Measurements from ENCODE around the gene PAOX. TPM values are rescaled to one million over a fixed set of nuclear protein-coding genes. Genes with fewer than 3 reads are reported as not detected.
A peak's percentile ranks its signal among the peaks of the same experiment; 100 is the strongest.
"Not testable (repeated sequence)": the region's sequence is repeated elsewhere in the genome, so short reads cannot be mapped to it uniquely, and the experiment has no call there.

Gene PAOX
- total RNA-seq, 1 donor: 7.8 TPM

GRCh38 chr10:133373174-133374090, 5.6 kb upstream of the PAOX start, which contains the start of gene ECHS1:
Gene ECHS1, minus strand, starts transcription at chr10:133373354. Its CDS starts 21 bp downstream, at chr10:133373333.
- TF ChIP-seq CTCF (IDR thresholded peaks at IDR 0.05; ENCODE audit: insufficient read depth, low read depth, low read length): no peak
- peak; percentile 91 for DNase-seq (ENCODE audit: low read depth)

GRCh38 chr10:133375357-133376115, 3.5 kb upstream of the PAOX start:
- no peak for TF ChIP-seq CTCF (IDR thresholded peaks at IDR 0.05; ENCODE audit: insufficient read depth, low read depth, low read length)
- no peak for DNase-seq (ENCODE audit: low read depth)
- H3K4me3 ChIP-seq (ENCODE audit: low read depth, low read length): no peak overlapping the region

More at GRCh38 chr10:133373174-133374090, 5.6 kb upstream of the PAOX start, which contains the start of gene ECHS1:
- peak within 1 kb of the TSS; percentile 83 for H3K4me3 ChIP-seq (ENCODE audit: low read depth, low read length)

- H3K4me3 ChIP-seq (ENCODE audit: low read depth, low read length); DNase-seq (ENCODE audit: low read depth): not testable (repeated sequence)
These were observed 2.9 kb upstream of the PAOX start for GRCh38 chr10:133376183-133376582.

GRCh38 chr10:133377025-133377817, 1.8 kb upstream of the PAOX start:
- DNase-seq (ENCODE audit: low read depth): no peak
- TF ChIP-seq CTCF (IDR thresholded peaks at IDR 0.05; ENCODE audit: insufficient read depth, low read depth, low read length): no peak
- no peak overlapping the region for H3K4me3 ChIP-seq (ENCODE audit: low read depth, low read length)

- DNase-seq (ENCODE audit: low read depth): no peak
- H3K4me3 ChIP-seq (ENCODE audit: low read depth, low read length): peak overlapping the region; percentile 72
- no peak for TF ChIP-seq CTCF (IDR thresholded peaks at IDR 0.05; ENCODE audit: insufficient read depth, low read depth, low read length)
These were observed 1.2 kb upstream of the PAOX start for GRCh38 chr10:133377818-133378250.

GRCh38 chr10:133378251-133379096, 588 bp upstream of the PAOX start:
- no peak for TF ChIP-seq CTCF (IDR thresholded peaks at IDR 0.05; ENCODE audit: insufficient read depth, low read depth, low read length)
- peak; percentile 48 for DNase-seq (ENCODE audit: low read depth)
- H3K4me3 ChIP-seq (ENCODE audit: low read depth, low read length): peak overlapping the region; percentile 72
